ENCODE results near the gene SHROOM3.

SHROOM3 gene

GRCh38 chr4:76531597-76531996, 96.6 kb downstream of the SHROOM3 start:
- H3K9me3 Mint-ChIP-seq: no peaks in the 10 kb centered on the region
- no peak overlapping the region for H3K4me3 Mint-ChIP-seq
- no peaks in the 10 kb centered on the region for H3K4me1 Mint-ChIP-seq (ENCODE audit: low read depth)
- no peak overlapping the region for H3K27ac Mint-ChIP-seq
- peaks cover 11% of the 10 kb centered on the region for H3K27me3 Mint-ChIP-seq
- DNase-seq: no peak
- H3K36me3 Mint-ChIP-seq (ENCODE audit: low read depth): no peaks in the 10 kb centered on the region

- Mint-ChIP-seq H3K9me3 (no peaks in the 10 kb centered on the region), H3K4me3 (no peak overlapping the region), H3K4me1 (ENCODE audit: low read depth) (no peaks in the 10 kb centered on the region), H3K27me3 (peaks cover 7% of the 10 kb centered on the region), H3K36me3 (ENCODE audit: low read depth) (no peaks in the 10 kb centered on the region), H3K27ac (no peak overlapping the region)
- no peak for DNase-seq
These were observed 97.8 kb downstream of the SHROOM3 start for GRCh38 chr4:76532805-76533204.

GRCh38 chr4:76533314-76533713, 98.3 kb downstream of the SHROOM3 start:
- Mint-ChIP-seq H3K27ac (no peak overlapping the region), H3K36me3 (ENCODE audit: low read depth) (no peaks in the 10 kb centered on the region), H3K4me3 (no peak overlapping the region)

GRCh38 chr4:76535603-76536372, 100.8 kb downstream of the SHROOM3 start:
- Mint-ChIP-seq H3K4me1 (ENCODE audit: low read depth) (no peaks in the 10 kb centered on the region), H3K27ac (no peak overlapping the region), H3K36me3 (ENCODE audit: low read depth) (no peaks in the 10 kb centered on the region), H3K4me3 (no peak overlapping the region), H3K9me3 (no peaks in the 10 kb centered on the region), H3K27me3 (peaks cover 3% of the 10 kb centered on the region)
- DNase-seq: no peak

More at GRCh38 chr4:76533314-76533713, 98.3 kb downstream of the SHROOM3 start:
- Mint-ChIP-seq H3K27me3 (peaks cover 7% of the 10 kb centered on the region), H3K9me3 (no peaks in the 10 kb centered on the region), H3K4me1 (ENCODE audit: low read depth) (no peaks in the 10 kb centered on the region)
- DNase-seq: no peak

- DNase-seq: no peak
- Mint-ChIP-seq H3K4me1 (ENCODE audit: low read depth) (no peaks in the 10 kb centered on the region), H3K9me3 (no peaks in the 10 kb centered on the region), H3K27me3 (peaks cover 3% of the 10 kb centered on the region), H3K27ac (no peak overlapping the region), H3K36me3 (ENCODE audit: low read depth) (no peaks in the 10 kb centered on the region), H3K4me3 (no peak overlapping the region)
These were observed 101.3 kb downstream of the SHROOM3 start for GRCh38 chr4:76536373-76536689.

- no peaks in the 10 kb centered on the region for H3K4me1 Mint-ChIP-seq (ENCODE audit: low read depth)
- no peak for DNase-seq
- H3K36me3 Mint-ChIP-seq (ENCODE audit: low read depth): no peaks in the 10 kb centered on the region
- no peak overlapping the region for H3K4me3 Mint-ChIP-seq
- no peak overlapping the region for H3K27ac Mint-ChIP-seq
- H3K9me3 Mint-ChIP-seq: no peaks in the 10 kb centered on the region
- H3K27me3 Mint-ChIP-seq: no peaks in the 10 kb centered on the region
These were observed 103.3 kb downstream of the SHROOM3 start for GRCh38 chr4:76538296-76538695.

GRCh38 chr4:76539979-76540378, 105.0 kb downstream of the SHROOM3 start:
- no peak for DNase-seq
- Mint-ChIP-seq H3K9me3 (no peaks in the 10 kb centered on the region), H3K4me1 (ENCODE audit: low read depth) (peaks cover 5% of the 10 kb centered on the region), H3K27ac (no peak overlapping the region), H3K36me3 (ENCODE audit: low read depth) (no peaks in the 10 kb centered on the region), H3K27me3 (no peaks in the 10 kb centered on the region), H3K4me3 (no peak overlapping the region)

GRCh38 chr4:76540486-76540885, 105.5 kb downstream of the SHROOM3 start:
- Mint-ChIP-seq H3K9me3 (no peaks in the 10 kb centered on the region), H3K36me3 (ENCODE audit: low read depth) (no peaks in the 10 kb centered on the region), H3K27ac (no peak overlapping the region), H3K4me3 (no peak overlapping the region), H3K4me1 (ENCODE audit: low read depth) (peaks cover 11% of the 10 kb centered on the region), H3K27me3 (no peaks in the 10 kb centered on the region)
- DNase-seq: no peak

- Mint-ChIP-seq H3K4me1 (ENCODE audit: low read depth) (peaks cover 13% of the 10 kb centered on the region), H3K36me3 (ENCODE audit: low read depth) (no peaks in the 10 kb centered on the region), H3K27me3 (peaks cover 7% of the 10 kb centered on the region), H3K27ac (no peak overlapping the region), H3K9me3 (no peaks in the 10 kb centered on the region), H3K4me3 (no peak overlapping the region)
- DNase-seq: no peak
These were observed 108.3 kb downstream of the SHROOM3 start for GRCh38 chr4:76543378-76543777.

GRCh38 chr4:76544725-76545124, 109.7 kb downstream of the SHROOM3 start:
- Mint-ChIP-seq H3K36me3 (ENCODE audit: low read depth) (no peaks in the 10 kb centered on the region), H3K9me3 (no peaks in the 10 kb centered on the region), H3K27ac (no peak overlapping the region), H3K4me3 (no peak overlapping the region), H3K27me3 (peaks cover 7% of the 10 kb centered on the region), H3K4me1 (ENCODE audit: low read depth) (peaks cover 13% of the 10 kb centered on the region)
- DNase-seq: no peak

GRCh38 chr4:76545226-76545884, 110.3 kb downstream of the SHROOM3 start:
- peaks cover 7% of the 10 kb centered on the region for H3K27me3 Mint-ChIP-seq
- no peak overlapping the region for H3K27ac Mint-ChIP-seq
- H3K4me3 Mint-ChIP-seq: no peak overlapping the region
- no peaks in the 10 kb centered on the region for H3K9me3 Mint-ChIP-seq
- H3K4me1 Mint-ChIP-seq (ENCODE audit: low read depth): peaks cover 13% of the 10 kb centered on the region
- H3K36me3 Mint-ChIP-seq (ENCODE audit: low read depth): no peaks in the 10 kb centered on the region
- no peak for DNase-seq

- DNase-seq: no peak
- H3K27me3 Mint-ChIP-seq: peaks cover 7% of the 10 kb centered on the region
- no peak overlapping the region for H3K27ac Mint-ChIP-seq
- H3K4me3 Mint-ChIP-seq: no peak overlapping the region
- peaks cover 13% of the 10 kb centered on the region for H3K4me1 Mint-ChIP-seq (ENCODE audit: low read depth)
- H3K9me3 Mint-ChIP-seq: no peaks in the 10 kb centered on the region
- H3K36me3 Mint-ChIP-seq (ENCODE audit: low read depth): no peaks in the 10 kb centered on the region
These were observed 111.3 kb downstream of the SHROOM3 start for GRCh38 chr4:76546327-76546726.

- Mint-ChIP-seq H3K4me3 (no peak overlapping the region), H3K4me1 (ENCODE audit: low read depth) (peaks cover 13% of the 10 kb centered on the region), H3K9me3 (no peaks in the 10 kb centered on the region), H3K36me3 (ENCODE audit: low read depth) (no peaks in the 10 kb centered on the region), H3K27me3 (peaks cover 7% of the 10 kb centered on the region), H3K27ac (no peak overlapping the region)
- no peak for DNase-seq
These were observed 112.0 kb downstream of the SHROOM3 start for GRCh38 chr4:76546759-76547742.

GRCh38 chr4:76548704-76549103, 113.7 kb downstream of the SHROOM3 start:
- no peak for DNase-seq
- H3K27me3 Mint-ChIP-seq: peaks cover 7% of the 10 kb centered on the region
- no peak overlapping the region for H3K27ac Mint-ChIP-seq
- peaks cover 13% of the 10 kb centered on the region for H3K4me1 Mint-ChIP-seq (ENCODE audit: low read depth)
- no peaks in the 10 kb centered on the region for H3K36me3 Mint-ChIP-seq (ENCODE audit: low read depth)
- H3K4me3 Mint-ChIP-seq: no peak overlapping the region
- H3K9me3 Mint-ChIP-seq: no peaks in the 10 kb centered on the region

All from activated T-cell treated with anti-CD3 and anti-CD28 coated beads, Interleukin-2, amount 50 U/mL, for 24 hours (primary cell).